Testis (tissue), 2 donors: ENCODE measurements around the gene CTRB1.

ENCODE experiments used
- CTCF ChIP-seq, 3 experiments: fragments of 450-650 bp in 2 of 3; fragments of 200-600 bp in 1 of 3; sonication (generic) in 1 of 3; IDR thresholded peaks; one replicate each; pipeline ENCODE4 v1.5.1; 2016 to 2019; ENCODE audit warnings: antibody characterized with exemption in 3 of 3, mild to moderate bottlenecking in 2 of 3, moderate library complexity in 1 of 3
- POLR2A ChIP-seq: fragments of 450-650 bp; IDR thresholded peaks from one replicate; pipeline ENCODE4 v1.6.1; 2017; ENCODE audit warnings: antibody characterized with exemption, mild to moderate bottlenecking, moderate library complexity

GRCh38 chr16:75193730-75194444 lies 24.9 kb upstream of the CTRB1 start:
- TF ChIP-seq CTCF (IDR thresholded peaks at IDR 0.05): no peak
- TF ChIP-seq POLR2A: no peak
